HepG2 (cell line): Measurements from ENCODE around the gene SUCLG2. TPM values are rescaled to one million over a fixed set of nuclear protein-coding genes. Genes with fewer than 3 reads are reported as not detected.

ENCODE experiments used
- EP300 ChIP-seq, 3 experiments: sonication (generic) in 1 of 3; formaldehyde crosslinking in 1 of 3; IDR thresholded peaks; 2 replicates each; pipeline versions ENCODE4 v1.5.1 to v1.6.1; 2011 to 2020; ENCODE audit warnings: low read depth in 2 of 3, low read length in 2 of 3, borderline replicate concordance in 1 of 3, improper control_type of control experiment in 1 of 3, mild to moderate bottlenecking in 1 of 3, missing genetic modification reagents in 1 of 3, moderate library complexity in 1 of 3
- FOXP4 ChIP-seq: sonication (generic); formaldehyde crosslinking; IDR thresholded peaks from 2 replicates; pipeline ENCODE4 v1.4.0; 2020; ENCODE audit warnings: missing genetic modification reagents
- GLI4 ChIP-seq: sonication (generic); formaldehyde crosslinking; IDR thresholded peaks from 2 replicates; pipeline ENCODE4 v1.5.1; 2020; ENCODE audit warnings: missing genetic modification reagents, mild to moderate bottlenecking, moderate library complexity, borderline replicate concordance
- JUND ChIP-seq: sonication (generic); formaldehyde crosslinking; IDR thresholded peaks from 2 replicates; pipeline ENCODE4 v1.8.0; 2022; ENCODE audit warnings: mild to moderate bottlenecking, missing genetic modification reagents
- TBX3 ChIP-seq: fragments of 450-650 bp; IDR thresholded peaks from 2 replicates; pipeline ENCODE4 v1.6.1; 2017; ENCODE audit warnings: antibody characterized with exemption, mild to moderate bottlenecking, inconsistent platforms, borderline replicate concordance
- THAP8 ChIP-seq: sonication (generic); formaldehyde crosslinking; IDR thresholded peaks from 2 replicates; pipeline ENCODE4 v1.5.1; 2020; ENCODE audit warnings: missing genetic modification reagents, mild to moderate bottlenecking, borderline replicate concordance
- ZBTB44 ChIP-seq: sonication (generic); formaldehyde crosslinking; IDR thresholded peaks from 2 replicates; pipeline ENCODE4 v1.4.0; 2020; ENCODE audit warnings: missing genetic modification reagents
- ZBTB49 ChIP-seq: sonication (generic); formaldehyde crosslinking; IDR thresholded peaks from 2 replicates; pipeline ENCODE4 v1.4.0; 2020; ENCODE audit warnings: missing genetic modification reagents, borderline replicate concordance
- ZNF318 ChIP-seq: sonication (generic); formaldehyde crosslinking; IDR thresholded peaks from 2 replicates; pipeline ENCODE4 v1.4.0; 2020; ENCODE audit warnings: mild to moderate bottlenecking, missing genetic modification reagents
- ZNF589 ChIP-seq: sonication (generic); formaldehyde crosslinking; conservative IDR thresholded peaks from 2 replicates; pipeline ENCODE4 v1.8.0; 2022; ENCODE audit warnings: mild to moderate bottlenecking, moderate library complexity, missing genetic modification reagents
- ZSCAN22 ChIP-seq: sonication (generic); formaldehyde crosslinking; IDR thresholded peaks from 2 replicates; pipeline ENCODE4 v1.4.0; 2020; ENCODE audit warnings: mild to moderate bottlenecking, missing genetic modification reagents
- polyA plus RNA-seq, 8 experiments: library from polyadenylated mRNA; depleted of rRNA in 3 of 8; stranded (reverse) in 7 of 8; unstranded in 1 of 8; fragments of >200 nt; fragmentation: Illumina TruSeq in 4 of 8; extraction: Trizol in 4 of 8; gene quantifications; 2 replicates each; pipeline versions ENCODE4 v1.2.1 to v1.2.3, GENCODE V29; 2011 to 2016; ENCODE audit warnings: low read depth in 4 of 8, missing spikeins in 1 of 8, mixed read lengths in 1 of 8; ENCODE audit not compliant: insufficient read depth in 1 of 8
- total RNA-seq, 5 experiments: library from RNA; depleted of rRNA; stranded (reverse); fragments of >200 nt; fragmentation: Illumina TruSeq; extraction: Trizol; gene quantifications; 2 replicates each; pipeline ENCODE4 v1.2.3, GENCODE V29; 2016; ENCODE audit warnings: low read depth in 1 of 5

Gene SUCLG2
- total and polyA plus RNA-seq, 2 of the 13 experiments (the other 11 are each of a cell fraction or from before 2014, with no cell fraction given) = 21.4 to 64.9 TPM

- no peak for TF ChIP-seq FOXP4
- peak; percentile 34; the same call in 1 of the 2 replicates for TF ChIP-seq JUND (CRISPR knock-in tag)
- TF ChIP-seq ZBTB44 (CRISPR knock-in tag) = no peak
- TF ChIP-seq THAP8 = no peak
- no peak; the same call in 1 of the 2 replicates for TF ChIP-seq ZSCAN22 (CRISPR knock-in tag)
- no peak for TF ChIP-seq ZNF318
- peak in 1 of 2 experiments; percentile 26; a peak in 1 of 4 replicates for TF ChIP-seq EP300 (IDR thresholded peaks at IDR 0.05; ENCODE audit: low read depth in 2 of 2, low read length in 2 of 2)
- peak; percentile 47; the same call in 1 of the 2 replicates for TF ChIP-seq EP300 (CRISPR knock-in tag; IDR thresholded peaks at IDR 0.05; ENCODE audit: borderline replicate concordance)
- no peak for TF ChIP-seq ZNF589
- TF ChIP-seq TBX3 = no peak
- no peak for TF ChIP-seq GLI4 (CRISPR knock-in tag)
- TF ChIP-seq ZBTB49 (CRISPR knock-in tag) = no peak
Observed at GRCh38 chr3:67654099-67654843, at the start of gene SUCLG2 (continued).
